GM23338 (cell line): ENCODE measurements around the gene KRT85. TPM values are rescaled to one million over a fixed set of nuclear protein-coding genes. Genes with fewer than 3 reads are reported as not detected.

ENCODE experiments used
- ATAC-seq: fragments of 200-7000 bp; cut with Tn5 transposase; 3 replicates; pipeline ENCODE4 v1.9.1; 2020
- DNase-seq: peaks from one replicate; pipeline ENCODE4 v3.0.0-alpha.2; 2015; ENCODE audit warnings: low spot score
- H2AFZ ChIP-seq: fragments of 200-600 bp; sonication (generic); 2 replicates; pipeline ENCODE4 v1.8.0; 2016; ENCODE audit warnings: antibody characterized with exemption, mild to moderate bottlenecking, moderate library complexity
- H3F3A ChIP-seq: fragments of 200-600 bp; sonication (generic); replicated peaks from 2 replicates; pipeline ENCODE4 v1.8.0; 2017; ENCODE audit warnings: antibody characterized with exemption, mixed run types, low read depth
- H3K27ac ChIP-seq: fragments of 200-600 bp; sonication (generic); 2 replicates; pipeline ENCODE4 v1.6.1; 2016; ENCODE audit warnings: low read depth
- H3K27me3 ChIP-seq: fragments of 200-600 bp; sonication (generic); 2 replicates; pipeline ENCODE4 v1.8.0; 2016; ENCODE audit warnings: mild to moderate bottlenecking, mixed run types, moderate library complexity; ENCODE audit not compliant: insufficient read depth
- H3K36me3 ChIP-seq: fragments of 200-600 bp; sonication (generic); 2 replicates; pipeline ENCODE4 v1.8.0; 2016; ENCODE audit warnings: mild to moderate bottlenecking; ENCODE audit not compliant: insufficient read depth
- H3K4me1 ChIP-seq: fragments of 200-600 bp; sonication (generic); 2 replicates; pipeline ENCODE4 v1.8.0; 2016; ENCODE audit warnings: mild to moderate bottlenecking, moderate library complexity; ENCODE audit not compliant: insufficient read depth
- H3K4me2 ChIP-seq: fragments of 200-600 bp; sonication (generic); 2 replicates; pipeline ENCODE4 v1.7.1; 2017; ENCODE audit warnings: mixed run types
- H3K4me3 ChIP-seq: fragments of 200-600 bp; sonication (generic); 2 replicates; pipeline ENCODE4 v1.6.1; 2016; ENCODE audit warnings: mixed run types
- H3K79me2 ChIP-seq: fragments of 200-600 bp; sonication (generic); replicated peaks from 2 replicates; pipeline ENCODE4 v1.8.0; 2017; ENCODE audit warnings: mild to moderate bottlenecking; ENCODE audit not compliant: insufficient read depth
- H3K9me2 ChIP-seq: fragments of 200-600 bp; sonication (generic); 2 replicates; pipeline ENCODE4 v1.8.0; 2017; ENCODE audit not compliant: insufficient read depth
- H4K20me1 ChIP-seq: fragments of 200-600 bp; sonication (generic); replicated peaks from 2 replicates; pipeline ENCODE4 v1.8.0; 2017; ENCODE audit warnings: mild to moderate bottlenecking; ENCODE audit not compliant: insufficient read depth
- H3K27ac Mint-ChIP-seq: 2 replicates; pipeline ENCODE4 v1.8.0; 2020; ENCODE audit warnings: inconsistent platforms, mild to moderate bottlenecking, moderate library complexity, mixed read lengths
- H3K27me3 Mint-ChIP-seq: 3 replicates; pipeline ENCODE4 v1.8.0; 2022; ENCODE audit warnings: low read depth, mild to moderate bottlenecking, moderate library complexity, mixed read lengths, inconsistent platforms; ENCODE audit not compliant: insufficient read depth, poor library complexity
- H3K36me3 Mint-ChIP-seq: 3 replicates; pipeline ENCODE4 v1.8.0; 2021; ENCODE audit warnings: low read depth, mild to moderate bottlenecking, inconsistent platforms, moderate library complexity, mixed read lengths
- H3K4me1 Mint-ChIP-seq: 3 replicates; pipeline ENCODE4 v1.8.0; 2020; ENCODE audit warnings: mild to moderate bottlenecking, inconsistent platforms, mixed read lengths
- H3K4me3 Mint-ChIP-seq: 3 replicates; pipeline ENCODE4 v1.8.0; 2021; ENCODE audit warnings: moderate library complexity, mild to moderate bottlenecking, inconsistent platforms, mixed read lengths
- H3K9me3 Mint-ChIP-seq: 3 replicates; pipeline ENCODE4 v1.8.0; 2020; ENCODE audit warnings: moderate library complexity, mild to moderate bottlenecking, inconsistent platforms, mixed read lengths
- CREB1 ChIP-seq: fragments of 250-450 bp; sonication (Bioruptor Pico); IDR thresholded peaks from 2 replicates; pipeline ENCODE4 v1.5.0; 2020; ENCODE audit warnings: low read depth, mild to moderate bottlenecking, moderate library complexity
- CTCF ChIP-seq, 2 experiments: fragments of 200-600 bp in 1 of 2; sonication (generic) in 1 of 2; conservative IDR thresholded peaks; 2 replicates each; pipeline versions ENCODE4 v1.5.1 to v1.6.1; 2016 to 2017; ENCODE audit warnings: antibody characterized with exemption in 2 of 2, low read depth in 2 of 2, mild to moderate bottlenecking in 2 of 2, moderate library complexity in 1 of 2
- ETS1 ChIP-seq: IDR thresholded peaks from 2 replicates; pipeline ENCODE4 v1.6.1; 2016; ENCODE audit warnings: antibody characterized with exemption
- EZH2phosphoT487 ChIP-seq: fragments of 200-600 bp; sonication (generic); IDR thresholded peaks from one replicate; pipeline ENCODE4 v1.8.1; 2018; ENCODE audit warnings: antibody characterized with exemption; ENCODE audit not compliant: unreplicated experiment
- JUNB ChIP-seq: IDR thresholded peaks from one replicate; pipeline ENCODE4 v1.6.1; 2016; ENCODE audit warnings: antibody characterized with exemption; ENCODE audit not compliant: unreplicated experiment
- NANOG ChIP-seq: IDR thresholded peaks from 2 replicates; pipeline ENCODE4 v1.6.1; 2016; ENCODE audit warnings: antibody characterized with exemption, borderline replicate concordance
- POLR2AphosphoS5 ChIP-seq: IDR thresholded peaks from 2 replicates; pipeline ENCODE4 v1.6.1; 2016; ENCODE audit warnings: antibody characterized with exemption, low read depth
- REST ChIP-seq: IDR thresholded peaks from one replicate; pipeline ENCODE4 v1.6.1; 2018; ENCODE audit warnings: antibody characterized with exemption; ENCODE audit not compliant: unreplicated experiment
- STAT1 ChIP-seq: IDR thresholded peaks from one replicate; pipeline ENCODE4 v1.6.1; 2016; ENCODE audit warnings: antibody characterized with exemption; ENCODE audit not compliant: unreplicated experiment
- ZNF114 ChIP-seq: fragments of 250-450 bp; sonication (Bioruptor Pico); IDR thresholded peaks from 2 replicates; pipeline ENCODE4 v1.5.0; 2020; ENCODE audit warnings: mild to moderate bottlenecking, moderate library complexity
- ZNF331 ChIP-seq: fragments of 250-450 bp; sonication (Bioruptor Pico); IDR thresholded peaks from 2 replicates; pipeline ENCODE4 v1.5.0; 2020; ENCODE audit warnings: low read depth, mild to moderate bottlenecking, moderate library complexity
- ZNF462 ChIP-seq: fragments of 250-450 bp; sonication (Bioruptor Pico); IDR thresholded peaks from 2 replicates; pipeline ENCODE4 v1.5.0; 2020; ENCODE audit warnings: mild to moderate bottlenecking, moderate library complexity
- polyA plus RNA-seq: library from polyadenylated mRNA; unstranded; fragments of >200 nt; fragmentation: Nextera tagmentation; extraction: Ambion mirVana; gene quantifications from 2 replicates; pipeline ENCODE4 v1.2.1, GENCODE V29; 2016
- total RNA-seq: library from RNA; depleted of rRNA; stranded (reverse); fragments of >200 nt; shearing (Covaris generic); gene quantifications from 2 replicates; pipeline ENCODE4 v1.2.3, GENCODE V29; 2014

Gene KRT85
- total and polyA plus RNA-seq, 2 experiments from 2014 or later = not detected

- no peak for TF ChIP-seq ETS1
- no peak for TF ChIP-seq STAT1
- no peak for TF ChIP-seq NANOG
Measured at GRCh38 chr12:52323416-52324152, 43.7 kb downstream of the KRT85 start (continued).

- H3K36me3 ChIP-seq = no peaks in the 10 kb centered on the region
- no peaks in the 10 kb centered on the region for H3K4me1 ChIP-seq
- no peak overlapping the region for H3K27ac ChIP-seq
- no peaks in the 10 kb centered on the region for H3K9me3 Mint-ChIP-seq
- H3K4me3 ChIP-seq = no peak overlapping the region
- no peak overlapping the region for H2AFZ ChIP-seq
- H3K4me2 ChIP-seq = no peak overlapping the region
- no peaks in the 10 kb centered on the region for H3K36me3 Mint-ChIP-seq
- no peaks in the 10 kb centered on the region for H3K79me2 ChIP-seq
- no peaks in the 10 kb centered on the region for H3K9me2 ChIP-seq
- H3K4me1 Mint-ChIP-seq = peaks cover 7% of the 10 kb centered on the region; the same call in 2 of the 3 replicates
- H3K27me3 ChIP-seq = no peaks in the 10 kb centered on the region
- ATAC-seq = no peak
- no peak overlapping the region for H3K4me3 Mint-ChIP-seq
- no peaks in the 10 kb centered on the region for H3F3A ChIP-seq
- H3K27me3 Mint-ChIP-seq = peaks cover 11% of the 10 kb centered on the region
- no peak overlapping the region for H3K27ac Mint-ChIP-seq
- no peaks in the 10 kb centered on the region for H4K20me1 ChIP-seq
- no peak for DNase-seq
- TF ChIP-seq CREB1 (CRISPR knock-in tag) (no peak), ZNF114 (CRISPR knock-in tag) (no peak), POLR2AphosphoS5 (no peak), JUNB (no peak), ZNF462 (CRISPR knock-in tag) (no peak), REST (no peak), STAT1 (no peak), ZNF331 (CRISPR knock-in tag) (no peak), CTCF (conservative IDR thresholded peaks at IDR 0.05; ENCODE audit: low read depth in 2 of 2) (no peak), EZH2phosphoT487 (no peak)
Measured at GRCh38 chr12:52323001-52323400, 44.3 kb downstream of the KRT85 start.
